OCI-LY7 (cell line): ENCODE measurements around the gene TACR2. TPM values are rescaled to one million over a fixed set of nuclear protein-coding genes. Genes with fewer than 3 reads are reported as not detected.

Experiments
- BruUV-seq: library from RNA; stranded (reverse); fragments of 400-500 nt; replicated peaks from 2 replicates; lab custom pipeline; 2021; lab: Mats Ljungman, UMichigan
- CTCF ChIA-PET: fragments of 300-600 bp; sonication (Branson Sonifier 250); formaldehyde crosslinking; loops from one replicate; lab custom pipeline; 2022; ENCODE audit warnings: antibody characterized with exemption; ENCODE audit not compliant: unreplicated experiment; lab: Charles Lee
- POLR2A ChIA-PET: fragments of 300-600 bp; sonication (Branson Sonifier 250); formaldehyde crosslinking; loops from one replicate; lab custom pipeline; 2022; ENCODE audit warnings: antibody characterized with exemption; lab: Charles Lee
- DNase-seq: peaks from one replicate; pipeline ENCODE4 v3.0.0-alpha.2; 2015; ENCODE audit warnings: low spot score
- H2AFZ ChIP-seq: fragments of 200-600 bp; sonication (generic), shearing (Covaris generic); 2 replicates; pipeline ENCODE4 v1.6.1; 2014; ENCODE audit warnings: mild to moderate bottlenecking, antibody characterized with exemption, low read length, moderate library complexity
- H3K27ac ChIP-seq: fragments of 200-600 bp; sonication (generic); 2 replicates; pipeline ENCODE4 v1.5.1; 2014; ENCODE audit warnings: mixed run types, low read depth, mild to moderate bottlenecking, moderate library complexity, low read length, inconsistent platforms; ENCODE audit not compliant: poor library complexity, severe bottlenecking
- H3K36me3 ChIP-seq: fragments of 200-600 bp; sonication (generic); 2 replicates; pipeline ENCODE4 v1.6.1; 2014; ENCODE audit warnings: mild to moderate bottlenecking, antibody characterized with exemption, low read length, moderate library complexity, mixed read lengths; ENCODE audit not compliant: insufficient read depth
- H3K4me1 ChIP-seq: fragments of 200-600 bp; sonication (generic); 2 replicates; pipeline ENCODE4 v1.5.1; 2014; ENCODE audit warnings: mild to moderate bottlenecking, low read length; ENCODE audit not compliant: insufficient read depth, poor library complexity, severe bottlenecking
- H3K4me2 ChIP-seq: fragments of 200-600 bp; sonication (generic); 2 replicates; pipeline ENCODE4 v1.6.1; 2014; ENCODE audit warnings: mild to moderate bottlenecking, low read length
- H3K4me3 ChIP-seq: fragments of 200-600 bp; sonication (generic); 2 replicates; pipeline ENCODE4 v1.5.1; 2014; ENCODE audit warnings: mild to moderate bottlenecking, low read depth, low read length; ENCODE audit not compliant: poor library complexity, severe bottlenecking
- H3K79me2 ChIP-seq: fragments of 200-600 bp; sonication (generic); 2 replicates; pipeline ENCODE4 v1.6.1; 2016; ENCODE audit warnings: low read depth, mild to moderate bottlenecking, low read length, moderate library complexity, mixed read lengths; ENCODE audit not compliant: insufficient read depth
- H3K9me2 ChIP-seq: fragments of 200-600 bp; sonication (generic); 2 replicates; pipeline ENCODE4 v1.6.1; 2016; ENCODE audit warnings: mild to moderate bottlenecking, low read length, mixed read lengths; ENCODE audit not compliant: insufficient read depth
- H3K9me3 ChIP-seq: fragments of 200-600 bp; sonication (generic); 2 replicates; pipeline ENCODE4 v1.6.1; 2014; ENCODE audit warnings: mild to moderate bottlenecking, mixed run types, low read length, mixed read lengths
- H4K20me1 ChIP-seq: fragments of 200-600 bp; sonication (generic); 2 replicates; pipeline ENCODE4 v1.6.1; 2014; ENCODE audit warnings: mild to moderate bottlenecking, antibody characterized with exemption, low read length, moderate library complexity, mixed read lengths; ENCODE audit not compliant: insufficient read depth
- CTCF ChIP-seq: fragments of 200-600 bp; sonication (generic); conservative IDR thresholded peaks from 2 replicates; pipeline ENCODE4 v1.5.1; 2014; ENCODE audit warnings: mild to moderate bottlenecking, antibody characterized with exemption, low read length, moderate library complexity, mixed read lengths
- EZH2phosphoT487 ChIP-seq: fragments of 200-600 bp; sonication (generic); IDR thresholded peaks from 2 replicates; pipeline ENCODE4 v1.6.1; 2018; ENCODE audit warnings: low read depth, borderline replicate concordance, mild to moderate bottlenecking, mixed run types, antibody characterized with exemption, low read length, moderate library complexity, mixed read lengths
- intact Hi-C: fragments of 100-400 bp; cut with micrococcal nuclease; formaldehyde crosslinking; loops from one replicate; pipeline ENCODE4 v1.10.0; 2022; ENCODE audit not compliant: unreplicated experiment
- total RNA-seq, 2 experiments: library from RNA; depleted of rRNA in 1 of 2; stranded (reverse); fragments of >200 nt in 1 of 2; shearing (Covaris generic) in 1 of 2; gene quantifications; 2 replicates each; pipeline ENCODE4 v1.2.3, GENCODE V29; 2014 to 2022

TACR2 gene
- total RNA-seq, 2 experiments from 2014 or later, result not detected

GRCh38 chr10:69438536-69439349 lies 22.0 kb upstream of the TACR2 start:
- Histone ChIP-seq H3K9me3 (no peaks in the 10 kb centered on the region), H2AFZ (no peak overlapping the region), H3K27ac (no peak overlapping the region), H3K4me3 (no peak overlapping the region), H3K4me1 (no peaks in the 10 kb centered on the region), H3K79me2 (no peaks in the 10 kb centered on the region), H3K36me3 (no peaks in the 10 kb centered on the region), H3K9me2 (no peaks in the 10 kb centered on the region), H3K4me2 (no peak overlapping the region), H4K20me1 (no peaks in the 10 kb centered on the region)
- intact Hi-C loops, result no loop called here
- BruUV-seq, result no TSS peak
- ChIA-PET POLR2A (no interaction called here), CTCF (no interaction called here)
- no peak for TF ChIP-seq CTCF
- TF ChIP-seq EZH2phosphoT487, result no peak
- no peak for DNase-seq

- H3K9me2 ChIP-seq, result no peaks in the 10 kb centered on the region
- H2AFZ ChIP-seq, result no peak overlapping the region
- H3K4me1 ChIP-seq, result no peaks in the 10 kb centered on the region
- no peaks in the 10 kb centered on the region for H3K79me2 ChIP-seq
- no TSS peak for BruUV-seq
- ChIA-PET CTCF (no interaction called here), POLR2A (no interaction called here)
- H3K4me3 ChIP-seq, result no peak overlapping the region
- no peak overlapping the region for H3K27ac ChIP-seq
- DNase-seq, result no peak
- intact Hi-C loops, result no loop called here
- H4K20me1 ChIP-seq, result no peaks in the 10 kb centered on the region
- no peaks in the 10 kb centered on the region for H3K36me3 ChIP-seq
- no peak overlapping the region for H3K4me2 ChIP-seq
- no peaks in the 10 kb centered on the region for H3K9me3 ChIP-seq
- TF ChIP-seq CTCF (no peak), EZH2phosphoT487 (no peak)
Observed at GRCh38 chr10:69437321-69438259, 20.9 kb upstream of the TACR2 start.
